H1 (cell line): ENCODE measurements around the gene TRIM9. TPM values are rescaled to one million over a fixed set of nuclear protein-coding genes. Genes with fewer than 3 reads are reported as not detected.

Experiments
- CBX5 ChIP-seq: fragments of 300-800, 300-1000 bp; sonication (generic); IDR thresholded peaks from 2 replicates; pipeline ENCODE4 v1.7.1; 2016; ENCODE audit warnings: antibody characterized with exemption, low read length, low read depth
- CBX8 ChIP-seq: fragments of 300-800, 300-1000 bp; sonication (generic); IDR thresholded peaks from 2 replicates; pipeline ENCODE4 v1.7.1; 2016; ENCODE audit warnings: low read depth, low read length, borderline replicate concordance
- CREB1 ChIP-seq: IDR thresholded peaks from 2 replicates; pipeline ENCODE4 v1.6.1; 2012; ENCODE audit warnings: inconsistent platforms
- EZH2 ChIP-seq: fragments of 200-600 bp; sonication (generic); IDR thresholded peaks from 2 replicates; pipeline ENCODE4 v1.7.1; 2012; ENCODE audit warnings: low read depth, mild to moderate bottlenecking, moderate library complexity, low read length, inconsistent platforms; ENCODE audit not compliant: severe bottlenecking
- NRF1 ChIP-seq: IDR thresholded peaks from 2 replicates; pipeline ENCODE4 v1.6.1; 2011; ENCODE audit warnings: mild to moderate bottlenecking, low read depth, low read length, improper control_type of control experiment
- ZNF274 ChIP-seq: IDR thresholded peaks from 2 replicates; pipeline ENCODE4 v1.7.0; 2012; ENCODE audit warnings: low read length, borderline replicate concordance; ENCODE audit errors: extremely low read depth
- polyA plus RNA-seq, 7 experiments: library from polyadenylated mRNA; depleted of rRNA in 3 of 7; stranded (reverse) in 5 of 7; unstranded in 2 of 7; fragments of >200 nt in 5 of 7; fragments of 200-250 nt in 2 of 7; gene quantifications; 1 replicate in 5 of 7; 2 replicates in 1 of 7; 4 replicates in 1 of 7; pipeline versions ENCODE4 v1.2.1 to v1.2.3, GENCODE V29; 2011 to 2013; ENCODE audit warnings: missing spikeins in 2 of 7, mixed read lengths in 2 of 7
- total RNA-seq: library from RNA; stranded (reverse); fragmentation: NEBNext Ultra II Directional; extraction: Animal tissue kit (Norgen Biotek cat#: 25700); gene quantifications from 2 replicates; pipeline ENCODE4 v1.2.1, GENCODE V29; 2021

Gene TRIM9
- total and polyA plus RNA-seq, 2 of the 8 experiments (the other 6 are each of a cell fraction or from before 2014, with no cell fraction given): 2.7 to 5.4 TPM

DNA sequence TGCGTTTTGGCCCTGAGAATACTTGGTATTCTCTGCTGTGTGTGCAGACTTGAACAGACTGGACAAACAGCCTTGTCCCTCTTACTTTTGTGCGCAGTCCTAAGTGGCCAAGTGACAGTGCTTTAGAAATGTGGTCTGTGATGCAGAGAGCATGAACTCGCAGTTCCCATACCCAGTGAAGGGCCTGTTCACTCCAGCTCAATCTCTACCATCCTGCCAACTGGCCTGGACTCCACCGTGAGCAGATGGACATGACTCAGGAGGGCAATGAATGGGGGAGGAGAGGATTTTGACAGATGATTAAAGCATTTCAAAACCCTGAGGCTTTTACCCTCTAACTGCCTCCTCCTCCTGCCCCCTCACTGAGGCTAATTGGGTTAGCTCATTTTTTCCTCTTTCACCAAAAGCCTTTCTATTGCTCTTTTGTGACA lies 88.1 kb downstream of the TRIM9 start (continued):
- no peak for TF ChIP-seq CBX5
- no peak for TF ChIP-seq CBX8
- TF ChIP-seq EZH2: no peak
- no peak for TF ChIP-seq NRF1
- no peak for TF ChIP-seq ZNF274
- no peak for TF ChIP-seq CREB1
